Stimulated activated CD8-positive, alpha-beta memory T cell treated with anti-CD3 and anti-CD28 coated beads, Interleukin-12 subunit alpha, Interleukin-12 subunit beta, amount 100 ng/mL, for 4 hours (primary cell): Measurements from ENCODE around the gene RORC.

Experiments used
- DNase-seq: peaks from one replicate; pipeline ENCODE4 v3.0.0-alpha.2; 2020; ENCODE audit warnings: low read depth

RORC gene

GRCh38 chr1:151847867-151848596 lies 16.4 kb upstream of the RORC start:
- DNase-seq = no peak

- DNase-seq = no peak
Measured at GRCh38 chr1:151846686-151847237, 15.2 kb upstream of the RORC start.

GRCh38 chr1:151846062-151846568 lies 14.5 kb upstream of the RORC start:
- DNase-seq = no peak

GRCh38 chr1:151843398-151843797 lies 11.8 kb upstream of the RORC start:
- no peak for DNase-seq

GRCh38 chr1:151841141-151841540 lies 9.5 kb upstream of the RORC start:
- DNase-seq = no peak

GRCh38 chr1:151840421-151840820 lies 8.8 kb upstream of the RORC start:
- no peak for DNase-seq

- DNase-seq = peak; percentile 45
Measured at GRCh38 chr1:151839457-151840403, 8.1 kb upstream of the RORC start, which contains the start of gene C2CD4D. C2CD4D (minus strand) TSS chr1:151839820; CDS start chr1:151838989, 831 bp downstream.

GRCh38 chr1:151839082-151839412 lies 7.4 kb upstream of the RORC start:
- DNase-seq = no peak

GRCh38 chr1:151838222-151839081 lies 6.8 kb upstream of the RORC start:
- peak; percentile 28 for DNase-seq

- no peak for DNase-seq
Measured at GRCh38 chr1:151837884-151838221, 6.3 kb upstream of the RORC start.

GRCh38 chr1:151837197-151837596 lies 5.6 kb upstream of the RORC start:
- DNase-seq = no peak

- no peak for DNase-seq
Measured at GRCh38 chr1:151835596-151835995, 4.0 kb upstream of the RORC start.

GRCh38 chr1:151834239-151834638 lies 2.6 kb upstream of the RORC start:
- DNase-seq = no peak

GRCh38 chr1:151833172-151833900 lies 1.7 kb upstream of the RORC start:
- DNase-seq = no peak

- DNase-seq = no peak
Measured at GRCh38 chr1:151832318-151832980, 847 bp upstream of the RORC start.

GRCh38 chr1:151831256-151831591 lies 378 bp downstream of the RORC start:
- DNase-seq = no peak

- DNase-seq = no peak
Measured at GRCh38 chr1:151830055-151830454, 1.5 kb downstream of the RORC start.

- no peak for DNase-seq
Measured at GRCh38 chr1:151829352-151830046, 2.1 kb downstream of the RORC start.

- DNase-seq = no peak
Measured at GRCh38 chr1:151828921-151829320, 2.7 kb downstream of the RORC start.

GRCh38 chr1:151827853-151828252 lies 3.7 kb downstream of the RORC start:
- no peak for DNase-seq
